Hepatocyte (in vitro differentiated cells): ENCODE measurements around the gene EXOC1L. TPM values are rescaled to one million over a fixed set of nuclear protein-coding genes. Genes with fewer than 3 reads are reported as not detected.

Experiments
- DNase-seq: peaks from one replicate; pipeline ENCODE4 v3.0.0-alpha.2; 2016; ENCODE audit warnings: low spot score
- H2AFZ ChIP-seq: fragments of 200-600 bp; sonication (generic); 2 replicates; pipeline ENCODE4 v1.6.0; 2016; ENCODE audit warnings: antibody characterized with exemption, mild to moderate bottlenecking
- H3K27ac ChIP-seq: fragments of 200-600 bp; sonication (generic); 2 replicates; pipeline ENCODE4 v1.5.1; 2016; ENCODE audit warnings: mild to moderate bottlenecking
- H3K27me3 ChIP-seq: fragments of 200-600 bp; sonication (generic); 2 replicates; pipeline ENCODE4 v1.6.1; 2016
- H3K36me3 ChIP-seq: fragments of 200-600 bp; sonication (generic); replicated peaks from 2 replicates; pipeline ENCODE4 v1.5.1; 2016; ENCODE audit warnings: low read depth; ENCODE audit not compliant: insufficient read depth
- H3K4me1 ChIP-seq: fragments of 200-600 bp; sonication (generic); 2 replicates; pipeline ENCODE4 v1.5.1; 2016; ENCODE audit warnings: mild to moderate bottlenecking, moderate library complexity; ENCODE audit not compliant: insufficient read depth
- H3K4me2 ChIP-seq: fragments of 200-600 bp; sonication (generic); 2 replicates; pipeline ENCODE4 v1.6.0; 2016
- H3K4me3 ChIP-seq: fragments of 200-600 bp; sonication (generic); 2 replicates; pipeline ENCODE4 v1.5.1; 2016; ENCODE audit warnings: mild to moderate bottlenecking
- H3K79me2 ChIP-seq: fragments of 200-600 bp; sonication (generic); 2 replicates; pipeline ENCODE4 v1.6.0; 2017; ENCODE audit warnings: mild to moderate bottlenecking
- H3K9me2 ChIP-seq: fragments of 200-600 bp; sonication (generic); replicated peaks from 2 replicates; pipeline ENCODE4 v1.6.0; 2017; ENCODE audit warnings: mild to moderate bottlenecking; ENCODE audit not compliant: insufficient read depth
- H3K9me3 ChIP-seq: fragments of 200-600 bp; sonication (generic); 2 replicates; pipeline ENCODE4 v1.5.1; 2016; ENCODE audit warnings: low read depth, mild to moderate bottlenecking
- H4K20me1 ChIP-seq: fragments of 200-600 bp; sonication (generic); 2 replicates; pipeline ENCODE4 v1.6.0; 2016; ENCODE audit warnings: mild to moderate bottlenecking; ENCODE audit not compliant: insufficient read depth, poor library complexity, severe bottlenecking
- CTCF ChIP-seq: fragments of 200-600 bp; sonication (generic); IDR thresholded peaks from 2 replicates; pipeline ENCODE4 v1.5.1; 2016; ENCODE audit warnings: antibody characterized with exemption, mild to moderate bottlenecking; ENCODE audit not compliant: poor library complexity
- EZH2 ChIP-seq: fragments of 200-600 bp; sonication (generic); IDR thresholded peaks from 2 replicates; pipeline ENCODE4 v1.6.1; 2016; ENCODE audit warnings: antibody characterized with exemption, mild to moderate bottlenecking, borderline replicate concordance
- EZH2phosphoT487 ChIP-seq: fragments of 200-600 bp; sonication (generic); IDR thresholded peaks from one replicate; pipeline ENCODE4 v1.6.1; 2018; ENCODE audit warnings: antibody characterized with exemption, mild to moderate bottlenecking, low read depth, moderate library complexity; ENCODE audit not compliant: unreplicated experiment, severe bottlenecking
- WGBS: methylation state at CpG from one replicate; pipeline ENCODE4 v1.1.6; 2016; ENCODE audit warnings: low lambda C conversion rate; ENCODE audit errors: missing lambda C conversion rate; 5-methylcytosine and 5-hydroxymethylcytosine counted together
- polyA plus RNA-seq: library from polyadenylated mRNA; unstranded; fragments of >200 nt; fragmentation: Nextera tagmentation; extraction: Ambion mirVana; gene quantifications from 2 replicates; pipeline ENCODE4 v1.2.1, GENCODE V29; 2016
- total RNA-seq: library from RNA; depleted of rRNA; stranded (reverse); fragments of >200 nt; gene quantifications from 2 replicates; pipeline ENCODE4 v1.2.3, GENCODE V29; 2014

EXOC1L gene
- total and polyA plus RNA-seq, 2 experiments from 2014 or later, result not detected

GRCh38 chr4:55854129-55854528 is 34.5 kb downstream of the EXOC1L start:
- Histone ChIP-seq H3K27me3 (no peaks in the 10 kb centered on the region), H3K36me3 (no peaks in the 10 kb centered on the region), H3K27ac (peak overlapping the region; percentile 81), H2AFZ (peak overlapping the region; percentile 88), H3K79me2 (peaks cover 34% of the 10 kb centered on the region), H3K9me2 (no peaks in the 10 kb centered on the region), H3K4me3 (peak overlapping the region; percentile 67), H3K4me1 (peaks cover 7% of the 10 kb centered on the region), H3K4me2 (peak overlapping the region; percentile 85), H4K20me1 (no peaks in the 10 kb centered on the region), H3K9me3 (no peaks in the 10 kb centered on the region)
- no peak for TF ChIP-seq EZH2phosphoT487
- no peak for TF ChIP-seq EZH2
- TF ChIP-seq CTCF, result no peak
- DNase-seq, result peak; percentile 7
- 29% methylated on average over 5 of the region's 7 CpGs for WGBS

GRCh38 chr4:55857586-55857985 is 38.0 kb downstream of the EXOC1L start:
- TF ChIP-seq EZH2 (no peak), CTCF (no peak), EZH2phosphoT487 (no peak)
- Histone ChIP-seq H3K36me3 (no peaks in the 10 kb centered on the region), H4K20me1 (no peaks in the 10 kb centered on the region), H3K27ac (no peak overlapping the region), H3K4me1 (peaks cover 7% of the 10 kb centered on the region), H2AFZ (no peak overlapping the region), H3K4me3 (no peak overlapping the region), H3K4me2 (no peak overlapping the region), H3K27me3 (no peaks in the 10 kb centered on the region), H3K9me2 (no peaks in the 10 kb centered on the region), H3K79me2 (peaks cover 37% of the 10 kb centered on the region), H3K9me3 (no peaks in the 10 kb centered on the region)
- 94% methylated on average over 1 of the region's 1 CpG for WGBS
- no peak for DNase-seq

- H4K20me1 ChIP-seq, result no peaks in the 10 kb centered on the region
- H3K4me1 ChIP-seq, result peaks cover 2% of the 10 kb centered on the region
- H3K4me3 ChIP-seq, result no peak overlapping the region
- DNase-seq, result no peak
- H3K27me3 ChIP-seq, result no peaks in the 10 kb centered on the region
- no peaks in the 10 kb centered on the region for H3K36me3 ChIP-seq
- no peak for TF ChIP-seq EZH2
- H3K9me3 ChIP-seq, result no peaks in the 10 kb centered on the region
- no peak overlapping the region for H2AFZ ChIP-seq
- H3K79me2 ChIP-seq, result peaks cover 30% of the 10 kb centered on the region
- WGBS, result 87% methylated on average over 2 of the region's 2 CpGs
- H3K9me2 ChIP-seq, result no peaks in the 10 kb centered on the region
- no peak overlapping the region for H3K4me2 ChIP-seq
- H3K27ac ChIP-seq, result no peak overlapping the region
These were observed 40.1 kb downstream of the EXOC1L start for GRCh38 chr4:55859711-55860110.

- WGBS, result 98% methylated on average over 1 of the region's 1 CpG
- no peak overlapping the region for H2AFZ ChIP-seq
- no peaks in the 10 kb centered on the region for H3K27me3 ChIP-seq
- DNase-seq, result no peak
- H3K79me2 ChIP-seq, result peaks cover 2% of the 10 kb centered on the region
- no peaks in the 10 kb centered on the region for H3K9me3 ChIP-seq
- no peaks in the 10 kb centered on the region for H4K20me1 ChIP-seq
- H3K4me2 ChIP-seq, result no peak overlapping the region
- TF ChIP-seq EZH2, result no peak
- no peak for TF ChIP-seq CTCF
- no peak for TF ChIP-seq EZH2phosphoT487
- H3K4me1 ChIP-seq, result peaks cover 4% of the 10 kb centered on the region
- no peaks in the 10 kb centered on the region for H3K9me2 ChIP-seq
- H3K36me3 ChIP-seq, result no peaks in the 10 kb centered on the region
- H3K27ac ChIP-seq, result no peak overlapping the region
- no peak overlapping the region for H3K4me3 ChIP-seq
These were observed 45.1 kb downstream of the EXOC1L start for GRCh38 chr4:55864577-55865223.
